HG02981 (cell line): ENCODE results near the gene CAMK2A.

Experiments used
- ATAC-seq: cut with Tn5 transposase; IDR thresholded peaks from one replicate; pipeline ENCODE4 v1.9.1; 2021; ENCODE audit warnings: mild to moderate bottlenecking, moderate library complexity; ENCODE audit not compliant: unreplicated experiment

CAMK2A gene

DNA sequence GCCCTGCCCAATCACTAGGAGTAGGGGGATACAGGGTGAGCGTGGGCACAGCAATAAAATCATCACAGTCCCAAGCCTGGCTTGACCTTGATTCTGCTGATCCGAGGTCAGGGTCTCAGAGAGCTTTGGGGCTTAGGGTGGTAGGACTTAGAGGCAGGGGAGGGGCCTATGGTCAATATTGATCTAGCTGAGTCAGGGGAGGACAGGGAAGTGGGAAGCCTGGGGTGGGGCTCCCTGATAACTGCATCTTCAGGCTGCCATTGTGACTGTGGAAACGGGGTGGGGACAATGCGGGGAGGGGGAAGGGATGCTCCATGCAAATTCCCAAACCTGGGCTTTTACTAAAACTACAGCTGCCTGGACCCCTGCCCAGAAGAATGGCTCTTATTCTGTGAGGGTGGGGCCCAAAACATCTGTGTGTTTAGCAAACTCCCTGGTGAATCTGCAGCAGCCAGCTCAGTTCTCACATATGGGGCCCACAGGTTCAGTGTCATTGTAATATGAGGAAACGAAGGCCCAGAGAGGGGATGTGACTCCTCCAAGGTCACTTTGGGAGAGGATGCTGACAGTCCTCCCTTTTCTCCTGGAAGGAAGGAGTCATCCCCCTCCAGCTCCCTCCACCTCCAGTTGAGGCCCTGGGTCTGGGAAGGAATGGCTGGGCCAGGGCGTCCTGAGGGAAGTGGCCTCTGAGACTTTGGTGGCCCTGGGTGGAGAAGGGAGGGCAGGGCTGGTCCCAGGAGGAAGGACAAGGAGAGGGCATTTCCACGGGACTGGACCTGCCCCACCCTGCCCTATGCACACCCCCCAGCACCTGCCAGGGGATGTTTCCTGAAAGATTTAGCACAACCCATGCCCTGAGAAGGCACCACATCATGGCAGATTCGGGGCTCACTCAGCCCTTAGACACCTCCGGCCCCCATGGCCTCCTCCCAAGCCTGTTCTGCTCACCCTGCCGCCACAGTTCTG lies 73.3 kb downstream of the CAMK2A start:
- ATAC-seq, result no peak

DNA sequence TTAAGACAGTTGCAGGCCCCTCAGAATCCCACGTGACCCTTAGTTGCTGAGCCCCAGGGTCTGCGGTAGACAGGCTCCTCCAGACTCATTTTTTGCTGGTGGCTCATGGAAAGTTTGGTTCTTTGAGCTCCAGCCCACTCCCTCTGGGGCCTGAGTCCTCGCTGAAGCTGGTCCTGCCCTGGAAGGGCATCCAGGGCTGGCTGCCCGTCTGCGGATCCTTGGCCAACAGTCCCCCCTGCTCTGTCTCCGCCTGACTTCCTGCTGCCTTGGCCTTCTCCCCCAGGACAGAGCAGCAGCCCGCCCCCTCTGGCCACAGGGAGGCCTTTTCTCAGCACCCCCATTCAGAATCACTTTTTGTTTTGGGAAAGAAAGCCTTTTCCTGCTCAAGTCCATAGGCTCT lies 75.3 kb downstream of the CAMK2A start:
- no peak for ATAC-seq

DNA sequence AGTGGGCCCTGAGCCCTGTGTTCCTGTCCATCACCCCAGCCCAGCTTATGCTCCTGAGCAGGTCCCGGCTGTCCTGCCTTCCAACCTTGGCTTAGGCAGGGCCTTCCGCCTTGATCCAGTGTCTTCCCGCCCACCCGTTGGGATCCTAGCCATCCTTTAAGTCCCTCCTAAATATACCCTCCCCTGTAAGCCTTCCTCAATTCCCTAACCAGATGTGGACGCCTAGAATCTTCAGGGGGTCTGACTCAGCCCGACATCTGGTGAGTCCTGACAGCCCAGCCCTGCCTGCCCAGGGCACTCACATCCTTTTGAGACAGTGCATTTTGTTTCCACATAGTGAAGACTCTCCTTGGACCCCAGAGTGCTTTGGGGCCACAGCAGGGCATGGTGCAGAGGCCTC lies 76.0 kb downstream of the CAMK2A start:
- no peak for ATAC-seq

DNA sequence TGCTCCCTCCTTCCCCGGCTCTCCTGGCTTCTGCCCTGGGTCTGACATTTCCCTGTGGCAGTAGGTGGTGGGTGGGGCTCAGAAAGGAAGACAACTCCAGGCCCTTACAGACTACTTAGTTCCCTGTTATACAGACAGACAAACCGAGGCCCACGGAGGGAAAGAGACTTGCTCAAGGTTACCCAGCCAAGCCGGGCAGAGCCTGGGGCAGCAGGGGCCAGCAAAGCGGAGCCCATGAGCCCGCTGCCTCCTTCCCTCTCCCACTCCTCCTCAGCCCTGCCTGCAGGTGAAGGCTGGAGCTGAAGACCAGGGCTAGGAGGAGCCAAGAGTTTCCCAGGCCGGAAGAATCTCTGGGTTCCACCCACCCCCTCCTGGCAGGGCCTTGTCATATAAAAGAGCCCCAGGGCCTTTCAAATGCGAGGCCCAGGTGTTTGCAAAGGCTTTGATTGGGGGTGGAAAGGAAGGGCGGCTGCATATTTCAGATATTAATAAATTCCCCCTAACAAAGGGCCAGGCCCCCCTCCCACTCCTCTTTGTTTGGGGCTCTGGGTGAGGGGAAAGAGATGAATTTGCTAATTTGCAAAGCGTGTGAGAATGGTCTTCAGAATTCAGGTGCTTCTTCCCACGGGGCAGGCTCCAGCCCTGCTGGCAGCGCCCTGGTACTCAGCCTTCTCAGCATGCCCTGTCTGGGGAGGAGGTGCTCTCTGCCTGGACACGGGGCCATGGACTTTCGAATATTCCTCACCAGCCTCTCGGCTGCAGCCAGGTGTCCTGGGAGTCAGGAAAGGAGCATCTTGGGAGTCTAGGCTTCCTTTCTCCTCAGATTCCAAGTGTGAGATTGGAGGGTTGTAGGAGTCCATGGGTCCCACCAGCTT lies 78.2 kb downstream of the CAMK2A start:
- no peak for ATAC-seq

DNA sequence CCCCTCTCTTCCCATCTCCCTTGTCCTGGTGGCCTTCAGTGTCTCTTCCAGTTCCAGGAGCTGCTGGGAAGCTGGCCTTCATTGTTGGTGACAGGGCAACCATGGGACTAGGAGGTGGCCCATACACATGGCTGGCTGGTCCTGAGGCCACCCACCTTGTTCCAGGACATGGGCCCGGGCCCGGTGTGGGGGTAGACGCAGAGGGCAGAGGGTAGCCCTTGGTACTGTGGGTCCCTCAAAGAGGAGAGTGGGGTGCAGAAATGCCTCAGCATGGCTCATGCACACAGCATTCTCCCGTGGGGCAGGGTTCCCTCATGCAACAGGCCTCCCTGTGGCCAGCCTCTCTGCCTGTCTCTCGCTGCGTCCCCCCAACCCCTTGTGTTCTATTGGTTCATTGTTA lies 78.9 kb downstream of the CAMK2A start:
- no peak for ATAC-seq

DNA sequence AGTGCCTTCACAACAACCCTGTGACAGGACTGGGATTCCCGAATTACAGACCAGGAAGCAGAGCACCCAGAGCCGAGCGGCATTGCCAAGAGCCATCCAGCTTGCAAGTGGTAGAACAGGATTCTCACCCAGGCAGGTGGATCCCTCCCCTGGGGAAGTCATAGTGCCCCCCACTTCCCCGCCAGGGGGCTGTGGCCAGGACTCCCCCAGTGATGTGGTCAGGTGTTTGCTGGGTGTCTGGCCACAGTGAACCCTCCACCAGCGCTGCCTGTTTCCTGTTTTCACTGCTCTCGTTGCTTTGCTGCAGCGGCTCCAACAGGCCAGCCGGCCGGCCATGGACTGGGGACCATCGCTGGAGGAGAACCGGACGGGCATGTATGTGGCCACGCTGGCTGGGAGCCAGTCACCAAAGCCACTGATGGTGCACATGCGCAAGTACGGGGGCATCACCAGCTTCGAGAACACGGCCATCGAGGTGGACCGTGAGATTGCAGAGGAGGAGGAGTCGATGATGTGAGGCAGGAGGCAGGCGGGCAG lies 80.4 kb downstream of the CAMK2A start:
- peak; percentile 40 for ATAC-seq

DNA sequence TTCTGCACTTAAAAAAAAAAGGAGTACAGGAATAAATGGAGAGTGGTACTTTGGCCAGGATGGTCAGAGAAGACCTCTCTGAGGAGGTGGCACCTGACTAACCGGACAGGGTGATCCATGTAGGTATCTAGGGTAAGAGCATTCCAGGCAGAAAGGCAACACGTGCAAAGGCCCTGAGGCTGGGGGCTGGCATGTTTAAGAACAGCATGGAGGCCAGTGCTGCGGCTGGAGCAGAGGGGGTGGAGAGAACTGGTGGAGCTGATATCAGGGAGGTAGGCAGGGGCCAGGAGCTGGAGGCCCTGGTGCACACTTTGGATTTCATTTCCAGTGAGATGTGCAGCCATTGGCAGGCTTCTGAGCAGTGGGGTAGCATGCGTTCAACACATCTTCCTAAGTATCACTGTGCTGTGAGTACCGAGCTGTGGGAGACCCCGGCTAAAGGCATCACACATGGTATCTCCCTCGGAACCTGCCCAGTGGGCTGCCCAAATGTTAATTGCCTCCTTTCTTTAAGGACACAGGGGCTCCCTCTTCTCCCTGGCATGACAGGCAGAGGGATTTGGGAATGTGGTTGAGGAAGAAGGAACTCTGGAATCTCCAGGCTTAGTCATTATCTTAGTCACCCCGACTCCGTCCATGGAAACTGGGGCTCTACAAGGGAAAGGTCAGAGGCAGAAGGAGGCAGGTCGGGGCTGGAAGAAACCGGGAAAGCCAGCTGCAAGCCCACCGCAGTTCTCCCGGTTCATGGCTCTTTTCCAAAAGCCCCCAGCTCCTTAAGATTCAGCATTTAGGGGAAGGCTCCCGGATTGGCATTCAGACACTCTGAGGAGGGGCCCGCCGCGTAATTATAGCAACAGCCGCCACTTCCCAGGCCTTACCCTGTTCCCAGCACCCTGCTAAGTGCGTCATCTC lies 81.1 kb downstream of the CAMK2A start:
- no peak for ATAC-seq

DNA sequence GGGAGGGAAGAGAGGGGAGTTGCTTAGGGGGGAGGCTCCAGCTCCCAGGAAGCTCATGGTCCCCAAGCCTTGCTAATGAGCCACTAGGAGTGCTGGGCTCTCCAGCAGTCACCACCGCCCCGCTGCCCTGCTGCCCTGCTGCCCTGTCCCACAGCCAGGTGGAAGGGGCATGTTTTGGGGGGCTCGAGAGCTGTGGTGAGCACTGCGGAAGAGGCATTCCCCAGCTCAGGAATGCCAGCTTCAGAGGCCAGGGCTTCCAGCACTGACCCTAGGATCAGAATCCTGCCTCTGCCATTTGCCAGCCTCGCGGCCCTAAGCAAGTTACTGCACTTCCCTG lies 82.8 kb downstream of the CAMK2A start:
- no peak for ATAC-seq

DNA sequence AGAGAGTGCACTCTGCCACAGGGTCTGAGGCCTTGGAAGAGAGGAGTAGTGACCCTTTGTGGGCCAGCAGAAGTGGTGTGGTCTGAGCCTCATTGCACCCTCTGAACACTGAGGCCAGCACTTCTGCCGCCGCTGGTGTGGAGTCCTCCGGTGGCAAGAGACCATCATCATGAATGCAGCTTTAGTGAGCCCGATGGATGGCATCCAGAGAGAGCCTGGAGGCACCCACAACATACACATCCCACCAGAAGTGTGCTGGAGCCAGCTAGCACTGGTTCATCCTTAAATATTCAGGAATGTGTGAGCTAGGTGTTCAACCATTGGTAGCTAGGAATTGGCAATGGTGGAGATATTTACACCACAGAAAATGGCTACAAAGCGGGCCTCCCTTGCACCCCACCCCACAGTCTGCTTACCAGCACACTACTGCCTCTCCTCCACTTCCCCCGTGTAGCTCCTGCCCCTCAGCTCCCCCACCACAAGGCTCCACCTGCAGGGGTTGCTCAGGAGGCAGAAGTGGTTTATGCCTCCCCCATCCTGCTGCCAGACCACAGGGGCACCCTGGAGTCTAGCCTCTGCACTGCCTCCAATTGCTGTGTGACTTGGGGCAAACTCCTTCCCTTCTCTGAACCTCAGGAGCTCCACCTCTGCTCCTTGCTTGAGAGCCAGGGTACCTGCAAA lies 83.3 kb downstream of the CAMK2A start:
- no peak for ATAC-seq

DNA sequence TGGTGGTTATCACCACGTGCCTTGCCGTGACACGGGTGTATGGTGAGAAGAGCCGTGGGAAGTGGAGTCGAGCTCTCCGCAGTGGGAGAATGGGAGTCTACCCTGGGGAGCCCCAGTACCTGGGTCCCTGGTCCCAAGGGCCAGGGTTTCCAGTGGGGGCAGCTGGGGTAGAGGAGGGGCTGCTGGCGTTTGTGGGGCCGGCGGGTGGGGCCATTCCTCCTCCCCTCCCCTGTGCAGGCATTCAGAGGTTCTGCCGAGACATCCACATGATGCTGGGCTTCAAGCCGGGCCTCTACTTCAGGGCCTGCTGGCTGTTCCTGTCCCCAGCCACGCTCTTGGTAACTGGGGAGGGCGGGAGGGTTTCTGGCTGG lies 85.0 kb downstream of the CAMK2A start:
- ATAC-seq, result no peak

DNA sequence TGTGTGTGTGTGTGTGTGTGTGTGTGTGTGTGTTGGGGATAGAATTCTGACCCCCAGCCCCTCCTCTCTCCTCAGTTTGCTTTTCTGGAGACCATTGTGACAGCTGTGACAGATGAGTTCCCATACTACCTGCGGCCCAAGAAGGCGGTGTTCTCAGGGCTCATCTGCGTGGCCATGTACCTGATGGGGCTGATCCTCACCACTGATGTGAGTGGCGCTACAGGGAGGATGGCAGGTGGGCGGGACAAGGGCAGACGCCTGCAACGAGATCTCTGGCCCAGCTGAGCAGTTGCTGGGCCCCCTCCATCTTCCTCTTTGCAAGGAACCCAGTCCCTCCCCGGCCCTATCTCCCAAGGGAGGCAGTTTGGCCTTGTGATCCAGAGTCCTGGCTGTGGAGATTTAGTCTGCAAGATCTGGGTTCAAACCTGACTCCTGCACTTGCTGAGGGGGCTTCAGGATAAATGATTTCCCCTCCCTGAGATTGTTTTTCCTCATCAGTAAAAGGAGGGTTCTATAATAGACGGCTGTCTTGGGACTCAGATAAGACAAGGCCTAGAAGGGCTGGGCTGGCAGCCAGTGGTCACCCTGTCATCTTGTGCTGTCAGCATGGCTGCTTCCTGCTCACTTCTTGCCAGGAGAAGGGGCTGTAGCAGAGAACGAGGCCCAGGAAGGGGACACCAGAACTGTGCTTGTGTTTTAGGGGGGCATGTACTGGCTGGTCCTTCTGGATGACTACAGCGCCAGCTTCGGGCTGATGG lies 85.6 kb downstream of the CAMK2A start:
- ATAC-seq, result no peak

DNA sequence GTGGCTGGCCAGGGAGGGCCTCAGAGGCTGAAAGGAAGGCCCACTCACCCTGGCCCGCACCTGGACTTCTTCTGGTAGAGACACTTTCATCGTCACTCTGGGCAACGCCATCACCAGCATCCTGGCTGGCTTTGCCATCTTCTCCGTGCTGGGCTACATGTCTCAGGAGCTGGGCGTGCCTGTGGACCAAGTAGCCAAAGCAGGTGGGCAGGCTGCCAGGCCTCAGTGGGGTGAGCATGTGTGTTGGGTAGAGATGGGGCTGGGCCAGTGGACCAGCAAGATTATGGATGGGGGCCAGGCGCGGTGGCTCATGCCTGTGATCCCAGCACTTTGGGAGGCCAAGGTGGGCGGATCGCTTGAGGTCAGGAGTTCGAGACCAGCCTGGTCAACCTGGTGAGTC lies 87.1 kb downstream of the CAMK2A start:
- ATAC-seq, result no peak

DNA sequence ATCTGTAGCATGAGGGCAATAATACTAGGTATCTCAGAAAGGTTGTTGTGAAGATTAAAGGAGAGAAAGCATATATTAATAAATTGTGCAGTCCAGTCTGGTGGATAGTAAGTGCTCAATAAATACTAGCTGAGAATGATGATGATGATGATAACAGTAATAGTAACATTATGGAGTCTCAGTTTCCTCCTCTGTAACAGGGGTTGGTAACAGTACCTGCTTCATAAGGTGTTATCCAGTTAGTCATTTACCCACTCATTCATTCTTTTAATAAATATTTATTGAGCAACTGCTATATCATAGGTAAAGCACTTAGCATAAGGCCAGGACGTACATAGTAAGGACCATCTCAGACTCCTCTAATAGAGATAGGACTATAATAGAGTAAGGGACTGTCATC lies 92.1 kb downstream of the CAMK2A start:
- no peak for ATAC-seq

DNA sequence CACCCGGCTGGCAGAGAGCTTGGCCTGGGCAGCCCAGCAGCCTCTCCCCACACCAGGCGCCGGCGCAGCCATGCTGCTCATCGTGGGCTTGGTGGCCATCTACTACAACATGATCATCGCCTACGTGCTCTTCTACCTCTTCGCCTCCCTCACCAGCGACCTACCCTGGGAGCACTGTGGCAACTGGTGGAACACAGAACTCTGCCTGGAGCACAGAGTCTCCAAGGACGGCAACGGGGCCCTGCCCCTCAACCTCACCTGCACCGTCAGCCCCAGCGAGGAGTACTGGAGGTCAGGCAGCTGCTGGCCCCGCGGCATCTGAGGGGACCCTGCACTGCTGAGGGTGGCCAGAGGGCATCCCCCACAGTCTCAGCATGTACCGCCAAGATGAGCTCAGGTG lies 92.6 kb downstream of the CAMK2A start:
- ATAC-seq, result no peak

DNA sequence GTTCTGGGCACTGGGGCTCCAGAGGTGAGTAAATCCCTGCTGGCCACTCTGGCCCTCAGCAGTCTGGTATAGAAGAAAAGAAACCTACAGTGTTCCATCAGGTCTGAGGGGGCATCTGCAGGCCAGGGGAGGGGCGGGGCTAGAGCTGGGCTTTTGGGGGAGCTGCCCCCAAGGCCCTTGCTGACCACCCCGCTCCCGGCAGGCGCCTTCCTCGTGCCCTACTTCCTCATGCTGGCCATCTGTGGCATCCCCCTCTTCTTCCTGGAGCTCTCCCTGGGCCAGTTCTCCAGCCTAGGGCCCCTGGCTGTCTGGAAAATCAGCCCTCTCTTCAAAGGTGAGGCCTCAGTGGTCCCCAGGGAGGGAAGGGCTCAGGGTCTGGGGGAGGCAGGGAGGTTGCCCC lies 93.1 kb downstream of the CAMK2A start:
- ATAC-seq, result no peak

DNA sequence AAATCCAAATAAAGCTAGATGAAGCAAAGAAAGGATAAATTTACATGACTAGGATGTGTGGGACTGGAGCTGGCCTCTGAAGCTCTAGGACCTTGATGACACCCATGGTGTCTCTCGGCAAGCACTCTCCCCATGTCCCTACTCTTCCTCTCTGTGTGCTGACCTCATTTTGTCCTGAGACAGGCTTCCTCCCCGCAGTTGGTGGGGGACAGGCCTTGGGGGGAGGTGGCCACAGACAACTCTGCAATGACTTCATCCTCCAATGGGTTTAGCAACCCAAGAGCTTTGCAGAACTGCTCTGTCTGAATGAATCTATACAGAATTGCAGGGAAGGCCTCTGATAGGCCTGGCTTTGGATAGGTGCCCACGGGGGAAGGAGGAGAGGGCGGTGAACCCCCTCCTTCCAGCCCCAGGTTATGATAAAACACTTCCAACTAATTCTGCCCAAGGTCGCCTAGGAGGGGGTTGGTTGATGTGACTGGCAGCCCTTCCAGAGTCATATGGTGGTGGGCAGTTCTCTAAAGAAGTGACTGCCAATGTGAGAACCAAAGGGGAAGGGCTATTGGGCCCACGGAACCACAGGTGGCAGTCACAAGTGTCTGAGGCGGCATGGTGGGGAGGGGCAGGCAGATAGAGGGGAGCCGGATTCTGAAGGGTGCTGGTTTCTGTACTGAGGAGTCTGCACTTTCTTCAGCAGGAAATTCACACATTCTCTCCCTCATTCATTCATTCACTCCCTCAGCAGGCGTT lies 93.7 kb downstream of the CAMK2A start:
- no peak for ATAC-seq

DNA sequence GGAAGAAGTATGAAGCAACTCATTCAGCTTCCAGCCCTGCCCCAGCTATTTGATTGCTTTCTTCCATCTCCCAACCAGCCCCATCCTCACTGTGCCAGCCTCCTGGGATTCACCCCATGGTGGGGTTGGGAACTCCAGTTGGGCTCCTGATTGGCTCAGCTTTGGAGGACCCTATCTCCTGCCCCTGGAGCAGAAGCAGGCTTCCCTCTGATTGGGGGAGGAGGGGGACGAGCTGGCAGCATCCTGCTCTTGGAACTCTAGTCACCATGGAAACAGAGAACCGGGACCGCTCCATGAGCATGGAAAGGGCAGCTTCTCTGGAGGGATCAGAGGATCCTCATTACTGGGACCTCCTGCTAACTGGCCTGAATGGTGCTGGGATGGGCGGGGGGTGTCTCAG lies 97.1 kb downstream of the CAMK2A start:
- no peak for ATAC-seq

DNA sequence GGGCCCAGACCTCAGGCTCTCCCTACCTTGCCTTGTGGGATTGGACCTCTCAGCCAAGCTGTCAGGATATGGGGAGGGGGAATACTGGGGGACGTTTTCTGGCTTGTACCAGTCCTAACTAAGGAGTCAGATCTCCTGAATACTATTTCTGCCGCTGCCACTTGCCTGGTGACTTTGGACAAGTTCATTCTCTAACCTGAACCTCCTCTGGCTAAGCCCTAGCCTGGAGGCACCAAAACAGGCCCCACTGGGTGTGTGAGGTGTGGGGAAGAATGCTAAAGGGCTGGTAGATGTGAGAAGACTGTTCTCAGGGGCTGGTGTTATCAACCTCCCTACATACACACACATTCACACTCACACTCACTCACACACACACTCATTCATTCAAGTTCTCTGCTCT lies 98.6 kb downstream of the CAMK2A start:
- ATAC-seq, result no peak

DNA sequence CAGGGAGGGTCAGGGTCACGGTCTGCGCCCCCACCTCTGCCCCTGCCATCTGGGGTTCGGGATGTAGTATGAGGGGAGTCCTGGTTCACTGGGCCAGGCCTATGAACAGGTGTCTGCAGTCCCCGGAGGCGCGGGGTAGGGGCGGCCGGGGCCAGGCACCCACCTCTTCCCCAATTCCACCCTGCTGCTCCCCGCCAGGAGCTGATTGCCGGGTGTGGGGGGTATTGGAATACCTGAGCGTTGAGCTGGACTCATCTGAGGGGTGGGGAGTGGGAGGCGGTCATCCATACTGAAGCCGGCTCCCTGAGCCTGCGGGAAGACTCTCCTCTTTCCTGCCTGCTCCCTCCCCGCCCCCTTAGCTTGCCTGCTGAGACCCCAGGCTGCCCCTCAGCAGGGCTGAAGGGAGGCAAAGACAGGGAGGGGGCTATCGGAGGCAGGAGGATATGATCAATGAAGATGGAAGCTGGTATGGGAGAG lies 99.0 kb downstream of the CAMK2A start:
- ATAC-seq, result no peak
